ENCODE results near the gene EIF6.

DNA sequence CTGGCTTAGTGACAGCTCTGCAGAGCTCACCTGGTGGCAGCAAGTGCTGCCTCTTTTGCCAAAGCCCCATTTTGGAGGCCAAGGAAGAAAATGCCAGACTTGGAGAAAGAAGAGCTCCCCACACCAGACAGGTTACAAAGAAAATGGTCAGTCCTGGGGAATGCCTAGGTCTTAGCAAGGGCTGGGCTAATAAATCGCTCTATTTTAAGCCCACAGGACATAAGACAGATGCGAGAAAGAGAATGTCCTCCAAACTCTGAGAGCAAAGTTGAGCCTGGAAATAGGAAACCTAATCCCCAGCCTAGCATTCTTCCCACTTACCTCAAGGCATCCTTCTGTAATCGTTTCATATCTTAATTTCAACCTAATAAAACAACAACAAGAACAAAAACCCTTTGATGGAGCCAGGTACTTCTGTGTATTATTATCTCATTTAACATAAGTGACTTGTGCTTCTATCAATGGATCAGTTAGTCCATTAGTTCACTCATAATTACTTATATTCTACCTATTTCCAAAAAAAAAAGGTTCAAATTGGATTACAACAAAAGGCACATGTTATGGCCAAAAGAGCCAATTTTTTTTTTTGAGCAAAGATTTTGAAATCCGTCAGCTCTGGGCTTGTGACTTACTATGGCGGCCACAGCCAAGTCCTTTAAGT, 48.1 kb upstream of the EIF6 start:
- TF ChIP-seq CTCF (conservative IDR thresholded peaks at IDR 0.05 in 1 of 2, IDR thresholded peaks at IDR 0.05 in 1 of 2; ENCODE audit: low read depth in 1 of 2, low read length in 2 of 2): no peak
- no peak for TF ChIP-seq EZH2 (IDR thresholded peaks at IDR 0.05; ENCODE audit: low read length, missing control alignments)
